PC-9 (cell line): ENCODE results near the gene TMEM132E. TPM values are rescaled to one million over a fixed set of nuclear protein-coding genes. Genes with fewer than 3 reads are reported as not detected.

Experiments
- BruUV-seq: library from RNA; stranded (reverse); fragments of 400-500 nt; replicated peaks from 2 replicates; lab custom pipeline; 2021; lab: Mats Ljungman, UMichigan
- CTCF ChIA-PET: fragments of 300-600 bp; sonication (Branson Sonifier 250); formaldehyde crosslinking; loops from one replicate; lab custom pipeline; 2022; ENCODE audit warnings: antibody characterized with exemption; lab: Charles Lee
- POLR2A ChIA-PET: fragments of 300-600 bp; sonication (Branson Sonifier 250); formaldehyde crosslinking; loops from one replicate; lab custom pipeline; 2022; ENCODE audit warnings: antibody characterized with exemption; ENCODE audit not compliant: unreplicated experiment; lab: Charles Lee
- DNase-seq, 2 experiments: peaks; one replicate each; pipeline versions ENCODE4 v3.0.0 to v3.0.0-alpha.2; 2015 to 2022; ENCODE audit warnings: mixed read lengths in 1 of 2
- H2AFZ ChIP-seq: fragments of 200-600 bp; sonication (generic); 2 replicates; pipeline ENCODE4 v1.8.1; 2017; ENCODE audit warnings: antibody characterized with exemption
- H3F3A ChIP-seq: fragments of 200-600 bp; sonication (generic); 2 replicates; pipeline ENCODE4 v1.8.1; 2017; ENCODE audit warnings: antibody characterized with exemption, mild to moderate bottlenecking, low read depth; ENCODE audit not compliant: insufficient read depth
- H3K27ac ChIP-seq: fragments of 200-600 bp; sonication (generic); 2 replicates; pipeline ENCODE4 v1.6.1; 2016; ENCODE audit warnings: mixed run types
- H3K27me3 ChIP-seq: fragments of 200-600 bp; sonication (generic); 2 replicates; pipeline ENCODE4 v1.6.1; 2016; ENCODE audit warnings: low read depth, mixed run types; ENCODE audit not compliant: insufficient read depth
- H3K36me3 ChIP-seq: fragments of 200-600 bp; sonication (generic); 2 replicates; pipeline ENCODE4 v1.6.1; 2016; ENCODE audit warnings: low read depth, mixed run types
- H3K4me1 ChIP-seq: fragments of 200-600 bp; sonication (generic); replicated peaks from 2 replicates; pipeline ENCODE4 v1.6.1; 2016; ENCODE audit warnings: mixed run types; ENCODE audit not compliant: insufficient read depth
- H3K4me2 ChIP-seq: fragments of 200-600 bp; sonication (generic); 2 replicates; pipeline ENCODE4 v1.6.1; 2017; ENCODE audit warnings: mixed run types
- H3K4me3 ChIP-seq: fragments of 200-600 bp; sonication (generic); 2 replicates; pipeline ENCODE4 v1.6.1; 2016; ENCODE audit warnings: mixed run types
- H3K79me2 ChIP-seq: fragments of 200-600 bp; sonication (generic); 2 replicates; pipeline ENCODE4 v1.6.1; 2017; ENCODE audit warnings: low read depth, mixed run types
- H3K9me2 ChIP-seq: fragments of 200-600 bp; sonication (generic); 2 replicates; pipeline ENCODE4 v1.8.1; 2017; ENCODE audit warnings: mild to moderate bottlenecking; ENCODE audit not compliant: insufficient read depth
- H3K9me3 ChIP-seq: fragments of 200-600 bp; sonication (generic); 2 replicates; pipeline ENCODE4 v1.8.1; 2016; ENCODE audit warnings: low read depth; ENCODE audit not compliant: insufficient read depth
- H4K20me1 ChIP-seq: fragments of 200-600 bp; sonication (generic); 2 replicates; pipeline ENCODE4 v1.8.1; 2017; ENCODE audit not compliant: insufficient read depth
- EZH2 ChIP-seq: fragments of 200-600 bp; sonication (generic); IDR thresholded peaks from 2 replicates; pipeline ENCODE4 v1.8.0; 2017; ENCODE audit warnings: antibody characterized with exemption, low read depth
- intact Hi-C: fragments of 100-400 bp; cut with micrococcal nuclease; formaldehyde crosslinking; loops from one replicate; pipeline ENCODE4 v1.10.0; 2022; ENCODE audit not compliant: unreplicated experiment
- total RNA-seq: library from RNA; stranded (reverse); gene quantifications from 2 replicates; pipeline ENCODE4 v1.2.3, GENCODE V29; 2021
- TF ChIP-seq, protein P1 (sequence below): fragments of 200-600 bp; sonication (generic); conservative IDR thresholded peaks from 2 replicates; pipeline ENCODE4 v1.6.1; 2017; ENCODE audit warnings: mixed run types, antibody characterized with exemption, mild to moderate bottlenecking, moderate library complexity

Gene TMEM132E
- total RNA-seq, 1 experiment from 2014 or later: not detected

DNA sequence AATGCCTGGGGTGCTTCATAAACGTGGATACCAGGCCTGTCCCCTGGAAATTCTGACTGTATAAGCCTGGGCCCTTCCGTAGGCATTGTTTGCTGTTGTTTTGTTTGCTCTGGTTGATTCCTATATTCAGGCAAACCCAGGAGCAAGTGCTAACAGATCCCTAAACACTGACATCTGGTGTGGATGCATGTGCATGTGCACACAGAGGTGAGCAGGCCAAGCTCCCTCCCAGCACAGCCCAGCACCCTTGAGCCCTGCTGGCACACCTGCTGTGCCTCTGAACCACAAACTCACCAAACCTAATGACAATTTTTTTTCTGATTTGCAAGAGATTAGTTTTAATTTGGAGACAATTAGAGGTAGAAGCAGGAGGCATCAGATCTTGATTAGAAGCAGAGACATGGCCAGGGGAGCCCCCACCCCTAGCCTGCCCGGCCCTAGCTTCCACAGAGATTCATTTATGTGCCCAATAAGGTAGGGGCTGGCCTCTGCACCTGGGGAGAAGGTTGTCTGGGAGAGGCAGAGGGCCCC lies 40.4 kb downstream of the TMEM132E start:
- Histone ChIP-seq H3K36me3 (no peaks in the 10 kb centered on the region), H4K20me1 (no peaks in the 10 kb centered on the region), H3K4me3 (no peak overlapping the region), H3F3A (no peaks in the 10 kb centered on the region), H3K79me2 (no peaks in the 10 kb centered on the region), H3K4me1 (no peaks in the 10 kb centered on the region), H3K9me2 (no peaks in the 10 kb centered on the region), H3K27ac (no peak overlapping the region), H3K9me3 (no peaks in the 10 kb centered on the region), H2AFZ (no peak overlapping the region), H3K4me2 (no peak overlapping the region), H3K27me3 (peaks cover 60% of the 10 kb centered on the region)
- ChIA-PET POLR2A (no interaction called here), CTCF (no interaction called here)
- intact Hi-C loops: no loop called here
- DNase-seq: no peak
- no TSS peak for BruUV-seq
- TF ChIP-seq, protein P1, sequence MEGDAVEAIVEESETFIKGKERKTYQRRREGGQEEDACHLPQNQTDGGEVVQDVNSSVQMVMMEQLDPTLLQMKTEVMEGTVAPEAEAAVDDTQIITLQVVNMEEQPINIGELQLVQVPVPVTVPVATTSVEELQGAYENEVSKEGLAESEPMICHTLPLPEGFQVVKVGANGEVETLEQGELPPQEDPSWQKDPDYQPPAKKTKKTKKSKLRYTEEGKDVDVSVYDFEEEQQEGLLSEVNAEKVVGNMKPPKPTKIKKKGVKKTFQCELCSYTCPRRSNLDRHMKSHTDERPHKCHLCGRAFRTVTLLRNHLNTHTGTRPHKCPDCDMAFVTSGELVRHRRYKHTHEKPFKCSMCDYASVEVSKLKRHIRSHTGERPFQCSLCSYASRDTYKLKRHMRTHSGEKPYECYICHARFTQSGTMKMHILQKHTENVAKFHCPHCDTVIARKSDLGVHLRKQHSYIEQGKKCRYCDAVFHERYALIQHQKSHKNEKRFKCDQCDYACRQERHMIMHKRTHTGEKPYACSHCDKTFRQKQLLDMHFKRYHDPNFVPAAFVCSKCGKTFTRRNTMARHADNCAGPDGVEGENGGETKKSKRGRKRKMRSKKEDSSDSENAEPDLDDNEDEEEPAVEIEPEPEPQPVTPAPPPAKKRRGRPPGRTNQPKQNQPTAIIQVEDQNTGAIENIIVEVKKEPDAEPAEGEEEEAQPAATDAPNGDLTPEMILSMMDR: no peak
- TF ChIP-seq EZH2: no peak

DNA sequence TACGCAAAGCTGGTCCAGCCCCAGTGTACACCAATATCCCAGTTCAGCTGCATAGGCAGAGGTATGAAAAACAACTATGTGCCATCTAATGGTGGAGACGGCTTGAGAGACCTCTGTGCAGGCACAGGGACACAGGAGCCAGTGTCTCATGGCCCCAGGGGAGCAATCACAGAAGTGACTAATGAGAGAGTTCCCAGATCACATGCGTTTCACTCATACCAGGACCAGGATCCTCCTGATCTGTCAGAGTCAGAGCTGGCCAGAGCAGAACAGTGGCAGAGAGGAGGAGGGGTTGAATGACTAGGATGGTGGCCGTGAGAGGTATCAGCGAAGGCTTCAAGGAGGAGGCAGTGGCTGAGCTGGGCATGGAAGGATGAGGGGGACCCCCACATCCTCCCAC lies 41.1 kb downstream of the TMEM132E start:
- Histone ChIP-seq H3K27ac (no peak overlapping the region), H3K9me3 (no peaks in the 10 kb centered on the region), H4K20me1 (no peaks in the 10 kb centered on the region), H3K4me2 (no peak overlapping the region), H3K9me2 (no peaks in the 10 kb centered on the region), H3K4me3 (no peak overlapping the region), H3F3A (no peaks in the 10 kb centered on the region), H3K36me3 (no peaks in the 10 kb centered on the region), H3K79me2 (no peaks in the 10 kb centered on the region), H2AFZ (no peak overlapping the region), H3K27me3 (peaks cover 62% of the 10 kb centered on the region), H3K4me1 (no peaks in the 10 kb centered on the region)
- ChIA-PET POLR2A (interaction anchor here (0.7 kb wide), 1 partner anchor 127 kb away, joined by 4 read pairs; no protein-coding TSS in a partner anchor), CTCF (no interaction called here)
- BruUV-seq: no TSS peak
- intact Hi-C loops: no loop called here
- TF ChIP-seq, protein P1: no peak
- no peak for TF ChIP-seq EZH2
- no peak for DNase-seq

- H3F3A ChIP-seq: no peaks in the 10 kb centered on the region
- BruUV-seq: no TSS peak
- no peaks in the 10 kb centered on the region for H4K20me1 ChIP-seq
- no peaks in the 10 kb centered on the region for H3K79me2 ChIP-seq
- H3K27me3 ChIP-seq: peaks cover 64% of the 10 kb centered on the region
- intact Hi-C loops: no loop called here
- no peaks in the 10 kb centered on the region for H3K9me2 ChIP-seq
- H2AFZ ChIP-seq: no peak overlapping the region
- POLR2A ChIA-PET: no interaction called here
- TF ChIP-seq, protein P1: no peak
- no peak for TF ChIP-seq EZH2
- CTCF ChIA-PET: no interaction called here
- H3K9me3 ChIP-seq: no peaks in the 10 kb centered on the region
- no peak for DNase-seq
- H3K4me2 ChIP-seq: no peak overlapping the region
- H3K4me1 ChIP-seq: no peaks in the 10 kb centered on the region
- H3K4me3 ChIP-seq: no peak overlapping the region
- no peak overlapping the region for H3K27ac ChIP-seq
- no peaks in the 10 kb centered on the region for H3K36me3 ChIP-seq
Measured at GRCh38 chr17:34622862-34623623, 43.7 kb downstream of the TMEM132E start.
